Thyroid gland (tissue), 4 donors: ENCODE data around the gene MEN1.

ENCODE experiments used
- CTCF ChIP-seq, 6 experiments: fragments of 200-600 bp in 3 of 6; fragments of 450-650 bp in 3 of 6; sonication (generic) in 3 of 6; IDR thresholded peaks; one replicate each; pipeline ENCODE4 v1.5.1; 2016 to 2019; ENCODE audit warnings: antibody characterized with exemption in 6 of 6, mild to moderate bottlenecking in 2 of 6, inconsistent platforms in 1 of 6, moderate library complexity in 1 of 6
- POLR2A ChIP-seq, 2 donors: fragments of 450-650 bp; IDR thresholded peaks; one replicate each; pipeline ENCODE4 v1.6.1; 2017; ENCODE audit warnings: antibody characterized with exemption in 2 of 2, mild to moderate bottlenecking in 2 of 2, moderate library complexity in 1 of 2

GRCh38 chr11:64760759-64761420 lies 49.5 kb downstream of the MEN1 start:
- TF ChIP-seq CTCF (IDR thresholded peaks at IDR 0.05) (no peak), POLR2A (IDR thresholded peaks at IDR 0.05) (no peak)
